GM12864 (cell line): ENCODE data around the gene CNTNAP2.

Experiments
- DNase-seq: peaks from one replicate; pipeline ENCODE4 v3.0.0-alpha.2; 2011; ENCODE audit warnings: low read depth
- H3K4me3 ChIP-seq: 2 replicates; pipeline ENCODE4 v1.5.1; 2011; ENCODE audit warnings: mild to moderate bottlenecking, low read depth, low read length, control low read depth
- CTCF ChIP-seq: IDR thresholded peaks from 2 replicates; pipeline ENCODE4 v1.5.1; 2011; ENCODE audit warnings: low read depth, mild to moderate bottlenecking, moderate library complexity, low read length, control low read depth, inconsistent platforms; ENCODE audit errors: missing control alignments

CNTNAP2 gene

GRCh38 chr7:146626912-146627311, 510.3 kb downstream of the CNTNAP2 start:
- no peak overlapping the region for H3K4me3 ChIP-seq
- no peak for DNase-seq
- TF ChIP-seq CTCF: no peak

- H3K4me3 ChIP-seq: no peak overlapping the region
- TF ChIP-seq CTCF: no peak
- DNase-seq: no peak
Measured at GRCh38 chr7:146635205-146636032, 518.8 kb downstream of the CNTNAP2 start.

- no peak for DNase-seq
- no peak for TF ChIP-seq CTCF
- no peak overlapping the region for H3K4me3 ChIP-seq
Measured at GRCh38 chr7:146636033-146636356, 519.4 kb downstream of the CNTNAP2 start.

- no peak overlapping the region for H3K4me3 ChIP-seq
- DNase-seq: no peak
- no peak for TF ChIP-seq CTCF
Measured at GRCh38 chr7:146636581-146636980, 520.0 kb downstream of the CNTNAP2 start.

- H3K4me3 ChIP-seq: no peak overlapping the region
- DNase-seq: no peak
- TF ChIP-seq CTCF: no peak
Measured at GRCh38 chr7:146639291-146639690, 522.7 kb downstream of the CNTNAP2 start.

GRCh38 chr7:146641491-146641890, 524.9 kb downstream of the CNTNAP2 start:
- no peak for TF ChIP-seq CTCF
- DNase-seq: no peak
- no peak overlapping the region for H3K4me3 ChIP-seq

GRCh38 chr7:146645383-146645976, 528.9 kb downstream of the CNTNAP2 start:
- no peak overlapping the region for H3K4me3 ChIP-seq
- no peak for DNase-seq
- no peak for TF ChIP-seq CTCF
